Sigmoid colon (tissue), 3 donors: ENCODE measurements around the gene PIAS1.

Source experiments
- CTCF ChIP-seq, 4 experiments: fragments of 450-650 bp in 3 of 4; fragments of 200-600 bp in 1 of 4; IDR thresholded peaks; one replicate each; pipeline ENCODE4 v1.5.1; 2016 to 2019; ENCODE audit warnings: antibody characterized with exemption in 4 of 4, mild to moderate bottlenecking in 3 of 4, moderate library complexity in 2 of 4
- POLR2A ChIP-seq, 2 donors: fragments of 450-650 bp; IDR thresholded peaks; one replicate each; pipeline ENCODE4 v1.6.1; 2016; ENCODE audit warnings: antibody characterized with exemption in 2 of 2, mild to moderate bottlenecking in 2 of 2, moderate library complexity in 2 of 2

GRCh38 chr15:68014219-68014618 lies 39.9 kb upstream of the PIAS1 start:
- TF ChIP-seq POLR2A (IDR thresholded peaks at IDR 0.05) (no peak), CTCF (IDR thresholded peaks at IDR 0.05) (no peak)
